HG03558 (cell line): ENCODE measurements around the gene PPFIA2.
"Not testable (repeated sequence)": the region's sequence is repeated elsewhere in the genome, so short reads cannot be mapped to it uniquely, and the experiment has no call there.

ENCODE experiments used
- ATAC-seq: cut with Tn5 transposase; IDR thresholded peaks from one replicate; pipeline ENCODE4 v1.9.1; 2021; ENCODE audit warnings: moderate number of reproducible peaks; ENCODE audit not compliant: unreplicated experiment; ENCODE audit errors: extremely low read depth

PPFIA2 gene

DNA sequence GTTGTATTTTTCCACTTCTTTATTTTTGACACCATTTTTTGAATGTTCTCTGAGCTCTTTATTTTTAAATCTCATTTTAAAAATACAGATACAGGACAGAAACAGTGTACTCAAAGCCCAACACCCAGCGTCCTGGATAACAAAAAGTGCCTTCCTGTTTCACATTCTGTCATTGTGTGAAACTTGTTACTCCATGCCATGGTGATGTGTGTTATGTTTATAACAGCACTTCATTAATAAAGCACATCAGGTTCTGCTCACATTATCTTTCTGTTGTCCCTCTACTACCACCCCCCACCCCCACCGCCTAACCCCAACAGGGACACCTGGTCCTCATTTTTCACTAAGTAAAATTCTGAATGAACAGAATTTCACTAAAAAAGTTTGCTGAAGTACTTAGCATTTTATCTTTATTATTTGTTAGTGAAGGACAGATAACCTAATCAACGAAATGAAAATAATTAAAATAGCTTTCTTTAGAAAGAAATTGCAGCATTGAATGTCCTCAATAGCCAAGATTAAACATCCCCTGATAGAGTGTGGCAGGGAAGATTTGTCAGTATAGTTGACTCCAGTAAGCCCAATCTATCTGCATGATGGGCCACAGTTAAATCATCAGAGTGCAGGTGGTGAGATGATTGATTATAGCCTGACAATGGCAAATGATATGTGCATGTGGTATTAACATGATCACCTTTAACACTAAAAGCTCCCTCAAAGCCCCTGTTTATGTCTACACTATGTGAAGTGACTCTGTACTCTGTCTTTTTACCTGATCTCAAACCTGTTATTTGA, 527.4 kb downstream of the PPFIA2 start:
- ATAC-seq = no peak

GRCh38 chr12:81229759-81230158, 529.4 kb downstream of the PPFIA2 start:
- ATAC-seq = no peak

GRCh38 chr12:81224626-81225025, 534.5 kb downstream of the PPFIA2 start:
- no peak for ATAC-seq

DNA sequence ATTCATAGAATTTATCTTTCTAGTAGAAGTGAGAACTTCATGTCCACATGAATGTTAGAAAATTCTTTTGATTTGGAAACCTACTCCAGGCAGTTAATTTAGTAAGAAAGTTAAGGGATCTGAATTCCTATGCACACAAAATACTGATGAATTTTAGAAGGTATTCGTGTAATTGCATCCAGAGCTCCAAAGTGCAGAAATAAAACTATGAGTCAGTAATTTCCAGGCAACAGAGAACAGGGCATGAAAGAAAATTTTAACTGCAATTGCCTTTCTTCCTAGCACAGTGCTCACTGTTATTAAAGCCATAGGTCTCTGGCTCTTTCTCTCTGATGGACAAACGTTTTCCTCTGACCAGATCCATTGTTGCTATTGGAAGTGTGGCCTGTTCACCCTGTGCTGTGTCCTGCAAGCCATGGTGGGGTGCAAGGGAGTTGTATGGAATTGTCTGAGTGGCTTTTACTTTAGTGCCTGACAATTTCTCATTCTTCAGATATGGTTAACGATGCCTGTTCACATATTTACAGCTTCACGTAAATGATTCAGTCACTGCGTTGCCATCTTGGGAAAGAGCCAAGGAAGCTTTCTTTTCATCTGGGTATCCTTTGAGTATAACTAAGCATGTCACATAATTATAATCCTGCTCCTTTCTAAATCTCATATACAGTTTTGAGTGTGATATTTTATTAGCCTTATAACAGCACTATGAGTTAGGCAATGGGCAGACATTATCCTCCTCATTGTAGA, 536.1 kb downstream of the PPFIA2 start:
- no peak for ATAC-seq

DNA sequence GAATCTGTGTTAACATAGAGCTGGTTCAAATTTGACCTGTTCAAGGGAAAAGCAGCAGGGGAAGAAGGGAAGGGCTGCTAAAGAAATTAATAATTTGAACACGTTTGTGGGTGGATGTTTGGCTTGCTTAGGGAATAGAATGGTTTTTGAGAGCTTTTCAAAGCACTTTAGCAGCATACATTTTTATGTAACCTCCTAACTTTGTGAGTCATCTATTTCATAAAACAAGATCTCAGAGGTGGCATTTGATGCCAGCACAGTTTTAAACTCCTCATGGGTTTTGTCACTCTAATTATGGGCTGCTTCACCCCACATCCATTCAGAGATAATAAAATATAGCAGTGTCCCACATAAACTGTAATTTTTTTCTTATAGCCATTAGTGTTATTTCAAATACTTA, 537.5 kb downstream of the PPFIA2 start:
- no peak for ATAC-seq

- no peak for ATAC-seq
Observed at GRCh38 chr12:81216739-81217138, 542.4 kb downstream of the PPFIA2 start.

DNA sequence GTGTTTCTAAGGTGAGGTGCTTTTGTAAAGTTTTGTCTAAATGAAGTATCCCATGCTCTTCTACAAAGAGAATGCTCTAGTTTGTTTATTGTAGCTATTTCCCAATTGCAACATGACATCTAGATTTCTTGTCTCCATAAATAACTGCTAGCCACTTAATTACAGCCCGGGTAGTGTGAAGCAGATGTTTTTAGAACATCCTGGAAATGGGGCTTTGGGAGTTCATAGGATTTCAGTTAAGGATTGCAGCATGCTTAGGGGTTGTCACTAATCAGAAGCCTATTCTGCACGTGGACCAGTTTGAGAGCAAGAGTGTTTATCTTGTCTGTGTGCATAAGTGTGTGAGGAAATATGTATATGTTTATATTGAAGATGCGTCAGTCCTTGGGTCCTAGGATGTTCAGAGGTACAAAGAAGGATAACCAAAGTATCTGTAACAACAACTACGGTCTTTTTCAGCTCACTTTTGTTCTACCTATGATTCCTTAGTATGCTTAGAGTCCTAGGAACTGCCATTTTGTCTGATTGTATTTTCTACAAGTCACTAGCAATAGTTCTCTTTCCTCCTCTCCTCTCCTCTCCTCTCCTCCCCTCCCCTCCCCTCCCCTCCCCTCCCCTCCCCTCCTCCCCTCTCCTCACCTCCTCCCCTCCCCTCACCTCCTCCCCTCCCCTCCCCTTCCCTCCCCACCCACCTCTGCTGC, 546.0 kb downstream of the PPFIA2 start:
- no peak for ATAC-seq

DNA sequence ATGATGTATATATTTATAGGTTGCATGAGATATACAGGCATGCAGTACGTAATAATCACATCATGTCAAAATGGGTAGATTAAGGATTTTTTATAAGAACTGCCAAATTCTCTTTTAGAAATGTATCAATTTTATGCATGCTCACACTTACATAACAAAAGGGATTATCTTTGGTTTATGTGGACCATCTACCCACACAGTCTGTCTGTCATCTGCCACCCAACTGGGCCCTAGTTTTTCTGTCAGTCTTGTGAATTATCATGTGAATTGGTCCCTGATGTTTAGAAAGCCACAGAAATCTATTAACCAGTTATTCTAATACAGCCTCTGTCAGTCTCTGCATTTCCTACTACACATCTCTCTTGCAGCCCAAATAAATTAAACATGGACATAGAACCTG, 547.8 kb downstream of the PPFIA2 start:
- ATAC-seq = no peak

GRCh38 chr12:81209772-81210225, 549.4 kb downstream of the PPFIA2 start:
- not testable (repeated sequence) for ATAC-seq

GRCh38 chr12:81209012-81209411, 550.1 kb downstream of the PPFIA2 start:
- no peak for ATAC-seq

GRCh38 chr12:81208187-81208911, 550.8 kb downstream of the PPFIA2 start:
- no peak for ATAC-seq
